ENCODE data around the gene MORC3.

DNA sequence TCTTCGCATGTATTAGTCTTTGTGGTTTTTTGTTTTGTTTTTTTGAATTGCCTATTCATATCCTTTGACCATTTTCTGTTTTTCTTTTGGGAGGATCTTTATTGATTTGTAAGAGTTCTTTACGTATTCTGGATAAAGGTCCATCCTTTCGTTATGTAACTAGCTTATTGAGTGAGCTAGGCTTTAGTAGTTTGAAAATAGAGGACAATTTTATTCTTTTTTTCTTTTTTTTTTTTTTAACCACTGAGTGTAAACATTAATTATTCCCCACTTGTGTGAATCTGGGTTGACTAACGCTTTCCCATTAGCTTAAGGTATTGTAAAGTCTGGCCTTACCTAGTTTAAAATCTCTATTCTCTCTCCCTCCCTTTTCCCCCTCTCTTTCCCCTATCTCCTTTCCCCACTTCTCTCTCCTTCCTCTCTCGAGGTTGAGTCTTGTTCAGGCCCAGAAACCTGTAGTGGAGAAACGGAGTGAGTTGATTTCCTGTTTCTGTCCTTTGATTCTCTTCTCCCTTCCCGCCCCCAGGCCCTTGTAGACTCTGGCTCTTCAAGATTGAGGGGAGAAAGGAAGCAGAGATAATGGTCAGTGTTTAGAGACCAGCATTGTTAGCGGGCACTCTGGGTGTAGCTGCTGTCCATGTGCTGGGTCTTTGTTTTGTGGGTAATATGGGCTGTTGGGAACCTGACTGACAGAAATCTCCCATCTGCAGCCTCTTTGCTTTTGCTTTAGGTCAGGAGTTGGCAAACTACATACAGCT, 1.5 kb downstream of the MORC3 start:
- TF ChIP-seq EZH2 (IDR thresholded peaks at IDR 0.05; ENCODE audit: low read length), result no peak
- TF ChIP-seq, protein P1, sequence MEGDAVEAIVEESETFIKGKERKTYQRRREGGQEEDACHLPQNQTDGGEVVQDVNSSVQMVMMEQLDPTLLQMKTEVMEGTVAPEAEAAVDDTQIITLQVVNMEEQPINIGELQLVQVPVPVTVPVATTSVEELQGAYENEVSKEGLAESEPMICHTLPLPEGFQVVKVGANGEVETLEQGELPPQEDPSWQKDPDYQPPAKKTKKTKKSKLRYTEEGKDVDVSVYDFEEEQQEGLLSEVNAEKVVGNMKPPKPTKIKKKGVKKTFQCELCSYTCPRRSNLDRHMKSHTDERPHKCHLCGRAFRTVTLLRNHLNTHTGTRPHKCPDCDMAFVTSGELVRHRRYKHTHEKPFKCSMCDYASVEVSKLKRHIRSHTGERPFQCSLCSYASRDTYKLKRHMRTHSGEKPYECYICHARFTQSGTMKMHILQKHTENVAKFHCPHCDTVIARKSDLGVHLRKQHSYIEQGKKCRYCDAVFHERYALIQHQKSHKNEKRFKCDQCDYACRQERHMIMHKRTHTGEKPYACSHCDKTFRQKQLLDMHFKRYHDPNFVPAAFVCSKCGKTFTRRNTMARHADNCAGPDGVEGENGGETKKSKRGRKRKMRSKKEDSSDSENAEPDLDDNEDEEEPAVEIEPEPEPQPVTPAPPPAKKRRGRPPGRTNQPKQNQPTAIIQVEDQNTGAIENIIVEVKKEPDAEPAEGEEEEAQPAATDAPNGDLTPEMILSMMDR (optimal IDR thresholded peaks at IDR 0.05 in 1 of 3, IDR thresholded peaks at IDR 0.05 in 1 of 3, conservative IDR thresholded peaks at IDR 0.05 in 1 of 3; ENCODE audit: extremely low read depth in 1 of 3, insufficient read depth in 2 of 3, low read length in 3 of 3), result no peak

Measured in keratinocyte (primary cell).